HepG2 (cell line): Measurements from ENCODE around the gene HAUS5. TPM values are rescaled to one million over a fixed set of nuclear protein-coding genes. Genes with fewer than 3 reads are reported as not detected.
A peak's percentile ranks its signal among the peaks of the same experiment; 100 is the strongest.

Experiments used
- NFRKB ChIP-seq: fragments of 450-650 bp; IDR thresholded peaks from 2 replicates; pipeline ENCODE4 v1.6.1; 2017
- TOPORS ChIP-seq: sonication (generic); formaldehyde crosslinking; IDR thresholded peaks from 2 replicates; pipeline ENCODE4 v1.8.0; 2023; ENCODE audit warnings: mild to moderate bottlenecking, missing genetic modification reagents
- ZNF552 ChIP-seq: sonication (generic); formaldehyde crosslinking; IDR thresholded peaks from 2 replicates; pipeline ENCODE4 v1.9.0; 2022; ENCODE audit warnings: missing genetic modification reagents, mild to moderate bottlenecking, borderline replicate concordance
- polyA plus RNA-seq, 8 experiments: library from polyadenylated mRNA; depleted of rRNA in 3 of 8; stranded (reverse) in 7 of 8; unstranded in 1 of 8; fragments of >200 nt; fragmentation: Illumina TruSeq in 4 of 8; extraction: Trizol in 4 of 8; gene quantifications; 2 replicates each; pipeline versions ENCODE4 v1.2.1 to v1.2.3, GENCODE V29; 2011 to 2016; ENCODE audit warnings: low read depth in 4 of 8, missing spikeins in 1 of 8, mixed read lengths in 1 of 8; ENCODE audit not compliant: insufficient read depth in 1 of 8
- total RNA-seq, 5 experiments: library from RNA; depleted of rRNA; stranded (reverse); fragments of >200 nt; fragmentation: Illumina TruSeq; extraction: Trizol; gene quantifications; 2 replicates each; pipeline ENCODE4 v1.2.3, GENCODE V29; 2016; ENCODE audit warnings: low read depth in 1 of 5
- TF ChIP-seq, protein P1 (sequence below): sonication (generic); formaldehyde crosslinking; IDR thresholded peaks from 2 replicates; pipeline ENCODE4 v1.5.0; 2020; ENCODE audit warnings: mild to moderate bottlenecking, missing genetic modification reagents
- TF ChIP-seq, protein P2 (sequence below): sonication (generic); formaldehyde crosslinking; IDR thresholded peaks from one replicate; pipeline ENCODE4 v1.5.1; 2020; ENCODE audit warnings: mild to moderate bottlenecking, missing genetic modification reagents; ENCODE audit errors: not compliant biosample characterization
- TF ChIP-seq, protein P3 (sequence below), 2 experiments: IDR thresholded peaks; 2 replicates each; pipeline ENCODE4 v1.6.1; 2011 to 2012; ENCODE audit warnings: low read length in 2 of 2, borderline replicate concordance in 1 of 2, low read depth in 1 of 2, mild to moderate bottlenecking in 1 of 2, moderate library complexity in 1 of 2
- TF ChIP-seq, protein P4 (sequence below): sonication (generic); formaldehyde crosslinking; IDR thresholded peaks from 2 replicates; pipeline ENCODE4 v1.4.0; 2020; ENCODE audit warnings: mild to moderate bottlenecking, missing genetic modification reagents

Gene HAUS5
- total and polyA plus RNA-seq, 2 of the 13 experiments (the other 11 are each of a cell fraction or from before 2014, with no cell fraction given): 10.3 to 17.7 TPM

- TF ChIP-seq, protein P1, sequence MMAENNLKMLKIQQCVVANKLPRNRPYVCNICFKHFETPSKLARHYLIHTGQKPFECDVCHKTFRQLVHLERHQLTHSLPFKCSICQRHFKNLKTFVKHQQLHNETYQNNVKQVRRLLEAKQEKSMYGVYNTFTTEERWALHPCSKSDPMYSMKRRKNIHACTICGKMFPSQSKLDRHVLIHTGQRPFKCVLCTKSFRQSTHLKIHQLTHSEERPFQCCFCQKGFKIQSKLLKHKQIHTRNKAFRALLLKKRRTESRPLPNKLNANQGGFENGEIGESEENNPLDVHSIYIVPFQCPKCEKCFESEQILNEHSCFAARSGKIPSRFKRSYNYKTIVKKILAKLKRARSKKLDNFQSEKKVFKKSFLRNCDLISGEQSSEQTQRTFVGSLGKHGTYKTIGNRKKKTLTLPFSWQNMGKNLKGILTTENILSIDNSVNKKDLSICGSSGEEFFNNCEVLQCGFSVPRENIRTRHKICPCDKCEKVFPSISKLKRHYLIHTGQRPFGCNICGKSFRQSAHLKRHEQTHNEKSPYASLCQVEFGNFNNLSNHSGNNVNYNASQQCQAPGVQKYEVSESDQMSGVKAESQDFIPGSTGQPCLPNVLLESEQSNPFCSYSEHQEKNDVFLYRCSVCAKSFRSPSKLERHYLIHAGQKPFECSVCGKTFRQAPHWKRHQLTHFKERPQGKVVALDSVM: 0 out of 2 replicates have a peak, but pooled peaks have one; percentile 29
- 0 out of 2 replicates have a peak, but pooled peaks have one; percentile 56 for TF ChIP-seq ZNF552 (CRISPR knock-in tag)
- TF ChIP-seq, protein P2, sequence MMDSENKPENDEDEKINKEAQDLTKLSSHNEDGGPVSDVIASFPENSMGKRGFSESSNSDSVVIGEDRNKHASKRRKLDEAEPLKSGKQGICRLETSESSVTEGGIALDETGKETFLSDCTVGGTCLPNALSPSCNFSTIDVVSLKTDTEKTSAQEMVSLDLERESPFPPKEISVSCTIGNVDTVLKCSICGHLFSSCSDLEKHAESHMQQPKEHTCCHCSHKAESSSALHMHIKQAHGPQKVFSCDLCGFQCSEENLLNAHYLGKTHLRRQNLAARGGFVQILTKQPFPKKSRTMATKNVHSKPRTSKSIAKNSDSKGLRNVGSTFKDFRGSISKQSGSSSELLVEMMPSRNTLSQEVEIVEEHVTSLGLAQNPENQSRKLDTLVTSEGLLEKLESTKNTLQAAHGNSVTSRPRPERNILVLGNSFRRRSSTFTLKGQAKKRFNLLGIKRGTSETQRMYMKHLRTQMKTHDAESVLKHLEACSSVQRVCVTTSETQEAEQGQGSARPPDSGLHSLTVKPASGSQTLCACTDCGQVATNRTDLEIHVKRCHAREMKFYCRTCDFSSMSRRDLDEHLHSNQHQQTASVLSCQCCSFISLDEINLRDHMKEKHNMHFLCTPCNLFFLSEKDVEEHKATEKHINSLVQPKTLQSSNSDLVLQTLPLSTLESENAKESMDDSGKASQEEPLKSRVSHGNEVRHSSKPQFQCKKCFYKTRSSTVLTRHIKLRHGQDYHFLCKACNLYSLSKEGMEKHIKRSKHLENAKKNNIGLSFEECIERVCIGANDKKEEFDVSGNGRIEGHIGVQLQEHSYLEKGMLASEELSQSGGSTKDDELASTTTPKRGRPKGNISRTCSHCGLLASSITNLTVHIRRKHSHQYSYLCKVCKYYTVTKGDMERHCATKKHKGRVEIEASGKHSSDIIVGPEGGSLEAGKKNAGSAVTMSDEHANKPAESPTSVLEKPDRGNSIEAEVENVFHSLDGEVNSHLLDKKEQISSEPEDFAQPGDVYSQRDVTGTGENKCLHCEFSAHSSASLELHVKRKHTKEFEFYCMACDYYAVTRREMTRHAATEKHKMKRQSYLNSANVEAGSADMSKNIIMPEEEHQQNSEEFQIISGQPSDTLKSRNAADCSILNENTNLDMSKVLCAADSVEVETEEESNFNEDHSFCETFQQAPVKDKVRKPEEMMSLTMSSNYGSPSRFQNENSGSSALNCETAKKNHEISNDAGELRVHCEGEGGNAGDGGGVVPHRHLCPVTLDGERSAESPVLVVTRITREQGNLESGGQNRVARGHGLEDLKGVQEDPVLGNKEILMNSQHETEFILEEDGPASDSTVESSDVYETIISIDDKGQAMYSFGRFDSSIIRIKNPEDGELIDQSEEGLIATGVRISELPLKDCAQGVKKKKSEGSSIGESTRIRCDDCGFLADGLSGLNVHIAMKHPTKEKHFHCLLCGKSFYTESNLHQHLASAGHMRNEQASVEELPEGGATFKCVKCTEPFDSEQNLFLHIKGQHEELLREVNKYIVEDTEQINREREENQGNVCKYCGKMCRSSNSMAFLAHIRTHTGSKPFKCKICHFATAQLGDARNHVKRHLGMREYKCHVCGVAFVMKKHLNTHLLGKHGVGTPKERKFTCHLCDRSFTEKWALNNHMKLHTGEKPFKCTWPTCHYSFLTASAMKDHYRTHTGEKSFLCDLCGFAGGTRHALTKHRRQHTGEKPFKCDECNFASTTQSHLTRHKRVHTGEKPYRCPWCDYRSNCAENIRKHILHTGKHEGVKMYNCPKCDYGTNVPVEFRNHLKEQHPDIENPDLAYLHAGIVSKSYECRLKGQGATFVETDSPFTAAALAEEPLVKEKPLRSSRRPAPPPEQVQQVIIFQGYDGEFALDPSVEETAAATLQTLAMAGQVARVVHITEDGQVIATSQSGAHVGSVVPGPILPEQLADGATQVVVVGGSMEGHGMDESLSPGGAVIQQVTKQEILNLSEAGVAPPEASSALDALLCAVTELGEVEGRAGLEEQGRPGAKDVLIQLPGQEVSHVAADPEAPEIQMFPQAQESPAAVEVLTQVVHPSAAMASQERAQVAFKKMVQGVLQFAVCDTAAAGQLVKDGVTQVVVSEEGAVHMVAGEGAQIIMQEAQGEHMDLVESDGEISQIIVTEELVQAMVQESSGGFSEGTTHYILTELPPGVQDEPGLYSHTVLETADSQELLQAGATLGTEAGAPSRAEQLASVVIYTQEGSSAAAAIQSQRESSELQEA: no peak
- TF ChIP-seq, protein P3, sequence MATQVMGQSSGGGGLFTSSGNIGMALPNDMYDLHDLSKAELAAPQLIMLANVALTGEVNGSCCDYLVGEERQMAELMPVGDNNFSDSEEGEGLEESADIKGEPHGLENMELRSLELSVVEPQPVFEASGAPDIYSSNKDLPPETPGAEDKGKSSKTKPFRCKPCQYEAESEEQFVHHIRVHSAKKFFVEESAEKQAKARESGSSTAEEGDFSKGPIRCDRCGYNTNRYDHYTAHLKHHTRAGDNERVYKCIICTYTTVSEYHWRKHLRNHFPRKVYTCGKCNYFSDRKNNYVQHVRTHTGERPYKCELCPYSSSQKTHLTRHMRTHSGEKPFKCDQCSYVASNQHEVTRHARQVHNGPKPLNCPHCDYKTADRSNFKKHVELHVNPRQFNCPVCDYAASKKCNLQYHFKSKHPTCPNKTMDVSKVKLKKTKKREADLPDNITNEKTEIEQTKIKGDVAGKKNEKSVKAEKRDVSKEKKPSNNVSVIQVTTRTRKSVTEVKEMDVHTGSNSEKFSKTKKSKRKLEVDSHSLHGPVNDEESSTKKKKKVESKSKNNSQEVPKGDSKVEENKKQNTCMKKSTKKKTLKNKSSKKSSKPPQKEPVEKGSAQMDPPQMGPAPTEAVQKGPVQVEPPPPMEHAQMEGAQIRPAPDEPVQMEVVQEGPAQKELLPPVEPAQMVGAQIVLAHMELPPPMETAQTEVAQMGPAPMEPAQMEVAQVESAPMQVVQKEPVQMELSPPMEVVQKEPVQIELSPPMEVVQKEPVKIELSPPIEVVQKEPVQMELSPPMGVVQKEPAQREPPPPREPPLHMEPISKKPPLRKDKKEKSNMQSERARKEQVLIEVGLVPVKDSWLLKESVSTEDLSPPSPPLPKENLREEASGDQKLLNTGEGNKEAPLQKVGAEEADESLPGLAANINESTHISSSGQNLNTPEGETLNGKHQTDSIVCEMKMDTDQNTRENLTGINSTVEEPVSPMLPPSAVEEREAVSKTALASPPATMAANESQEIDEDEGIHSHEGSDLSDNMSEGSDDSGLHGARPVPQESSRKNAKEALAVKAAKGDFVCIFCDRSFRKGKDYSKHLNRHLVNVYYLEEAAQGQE (IDR thresholded peaks at IDR 0.05; ENCODE audit: borderline replicate concordance in 1 of 2, low read depth in 1 of 2, low read length in 2 of 2): no peak
- no peak for TF ChIP-seq NFRKB
- TF ChIP-seq TOPORS (CRISPR knock-in tag): no peak
- TF ChIP-seq, protein P4, sequence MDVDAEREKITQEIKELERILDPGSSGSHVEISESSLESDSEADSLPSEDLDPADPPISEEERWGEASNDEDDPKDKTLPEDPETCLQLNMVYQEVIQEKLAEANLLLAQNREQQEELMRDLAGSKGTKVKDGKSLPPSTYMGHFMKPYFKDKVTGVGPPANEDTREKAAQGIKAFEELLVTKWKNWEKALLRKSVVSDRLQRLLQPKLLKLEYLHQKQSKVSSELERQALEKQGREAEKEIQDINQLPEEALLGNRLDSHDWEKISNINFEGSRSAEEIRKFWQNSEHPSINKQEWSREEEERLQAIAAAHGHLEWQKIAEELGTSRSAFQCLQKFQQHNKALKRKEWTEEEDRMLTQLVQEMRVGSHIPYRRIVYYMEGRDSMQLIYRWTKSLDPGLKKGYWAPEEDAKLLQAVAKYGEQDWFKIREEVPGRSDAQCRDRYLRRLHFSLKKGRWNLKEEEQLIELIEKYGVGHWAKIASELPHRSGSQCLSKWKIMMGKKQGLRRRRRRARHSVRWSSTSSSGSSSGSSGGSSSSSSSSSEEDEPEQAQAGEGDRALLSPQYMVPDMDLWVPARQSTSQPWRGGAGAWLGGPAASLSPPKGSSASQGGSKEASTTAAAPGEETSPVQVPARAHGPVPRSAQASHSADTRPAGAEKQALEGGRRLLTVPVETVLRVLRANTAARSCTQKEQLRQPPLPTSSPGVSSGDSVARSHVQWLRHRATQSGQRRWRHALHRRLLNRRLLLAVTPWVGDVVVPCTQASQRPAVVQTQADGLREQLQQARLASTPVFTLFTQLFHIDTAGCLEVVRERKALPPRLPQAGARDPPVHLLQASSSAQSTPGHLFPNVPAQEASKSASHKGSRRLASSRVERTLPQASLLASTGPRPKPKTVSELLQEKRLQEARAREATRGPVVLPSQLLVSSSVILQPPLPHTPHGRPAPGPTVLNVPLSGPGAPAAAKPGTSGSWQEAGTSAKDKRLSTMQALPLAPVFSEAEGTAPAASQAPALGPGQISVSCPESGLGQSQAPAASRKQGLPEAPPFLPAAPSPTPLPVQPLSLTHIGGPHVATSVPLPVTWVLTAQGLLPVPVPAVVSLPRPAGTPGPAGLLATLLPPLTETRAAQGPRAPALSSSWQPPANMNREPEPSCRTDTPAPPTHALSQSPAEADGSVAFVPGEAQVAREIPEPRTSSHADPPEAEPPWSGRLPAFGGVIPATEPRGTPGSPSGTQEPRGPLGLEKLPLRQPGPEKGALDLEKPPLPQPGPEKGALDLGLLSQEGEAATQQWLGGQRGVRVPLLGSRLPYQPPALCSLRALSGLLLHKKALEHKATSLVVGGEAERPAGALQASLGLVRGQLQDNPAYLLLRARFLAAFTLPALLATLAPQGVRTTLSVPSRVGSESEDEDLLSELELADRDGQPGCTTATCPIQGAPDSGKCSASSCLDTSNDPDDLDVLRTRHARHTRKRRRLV (CRISPR knock-in tag): no peak
Observed at GRCh38 chr19:35628565-35629331, 16.2 kb downstream of the HAUS5 start, which contains the start of gene RBM42 (continued).
